K562 (cell line): ENCODE data around the gene B3GALT6. TPM values are rescaled to one million over a fixed set of nuclear protein-coding genes. Genes with fewer than 3 reads are reported as not detected.

Experiments used
- CHD4 ChIP-seq: fragments of 200-600 bp; sonication (generic); IDR thresholded peaks from 3 replicates; pipeline ENCODE4 v1.6.1; 2012; ENCODE audit warnings: low read depth, mild to moderate bottlenecking, mixed read lengths, low read length, inconsistent platforms; ENCODE audit not compliant: insufficient read depth, insufficient replicate concordance, poor library complexity, severe bottlenecking
- CSDE1 ChIP-seq, 2 experiments: fragments of 450-650 bp; IDR thresholded peaks; 2 replicates each; pipeline ENCODE4 v1.6.1; 2016; ENCODE audit warnings: mild to moderate bottlenecking in 1 of 2
- HMGXB4 ChIP-seq: sonication (generic); formaldehyde crosslinking; IDR thresholded peaks from 2 replicates; pipeline ENCODE4 v1.8.1; 2023; ENCODE audit warnings: mild to moderate bottlenecking, missing genetic modification reagents
- ZBTB17 ChIP-seq: fragments of 450-650 bp; formaldehyde crosslinking; IDR thresholded peaks from 2 replicates; pipeline ENCODE4 v1.4.0; 2020; ENCODE audit warnings: mild to moderate bottlenecking
- ZC3H11A ChIP-seq: IDR thresholded peaks from 2 replicates; pipeline ENCODE4 v1.6.1; 2012; ENCODE audit warnings: low read depth, low read length, improper control_type of control experiment
- ZKSCAN3 ChIP-seq: fragments of 250-450 bp; sonication (Bioruptor Pico); IDR thresholded peaks from 2 replicates; pipeline ENCODE4 v1.4.0; 2020
- ZNF134 ChIP-seq: fragments of 250-450 bp; sonication (Bioruptor Pico); conservative IDR thresholded peaks from 2 replicates; pipeline ENCODE4 v1.4.0; 2020
- ZNF561 ChIP-seq: fragments of 450-650 bp; formaldehyde crosslinking; conservative IDR thresholded peaks from 2 replicates; pipeline ENCODE4 v1.4.0; 2020; ENCODE audit warnings: mild to moderate bottlenecking, moderate library complexity
- polyA plus RNA-seq, 8 experiments: library from polyadenylated mRNA; depleted of rRNA in 4 of 8; stranded (reverse) in 5 of 8; unstranded in 3 of 8; fragments of >200 nt; fragmentation: Nextera tagmentation in 2 of 8; fragmentation: Illumina TruSeq in 1 of 8; extraction: Ambion mirVana in 2 of 8; extraction: Trizol in 1 of 8; gene quantifications; 2 replicates each; pipeline versions ENCODE4 v1.2.1 to v1.2.3, GENCODE V29; 2011 to 2014; ENCODE audit warnings: inconsistent platforms in 1 of 8, missing spikeins in 1 of 8
- total RNA-seq, 7 experiments: library from RNA; depleted of rRNA in 6 of 7; stranded (reverse); fragments of >200 nt in 6 of 7; fragmentation: Illumina TruSeq in 2 of 7; extraction: Trizol in 2 of 7; gene quantifications; 2 replicates each; pipeline versions ENCODE4 v1.2.1 to v1.2.3, GENCODE V29; 2011 to 2021; ENCODE audit warnings: low replicate concordance in 1 of 7
- TF ChIP-seq, protein P1 (sequence below): fragments of 250-450 bp; sonication (Bioruptor Pico); IDR thresholded peaks from 2 replicates; pipeline ENCODE4 v1.5.0; 2021; ENCODE audit warnings: mild to moderate bottlenecking, moderate library complexity
- TF ChIP-seq, protein P2 (sequence below): fragments of 200-600 bp; sonication (generic); IDR thresholded peaks from one replicate; pipeline ENCODE4 v1.6.1; 2012; ENCODE audit warnings: mild to moderate bottlenecking, low read depth, low read length, inconsistent platforms

The B3GALT6 gene
- total and polyA plus RNA-seq, 9 of the 15 experiments (the other 6 are each of a cell fraction or from before 2014, with no cell fraction given) = 0.68 to 29.8 (median 9.9) TPM

DNA sequence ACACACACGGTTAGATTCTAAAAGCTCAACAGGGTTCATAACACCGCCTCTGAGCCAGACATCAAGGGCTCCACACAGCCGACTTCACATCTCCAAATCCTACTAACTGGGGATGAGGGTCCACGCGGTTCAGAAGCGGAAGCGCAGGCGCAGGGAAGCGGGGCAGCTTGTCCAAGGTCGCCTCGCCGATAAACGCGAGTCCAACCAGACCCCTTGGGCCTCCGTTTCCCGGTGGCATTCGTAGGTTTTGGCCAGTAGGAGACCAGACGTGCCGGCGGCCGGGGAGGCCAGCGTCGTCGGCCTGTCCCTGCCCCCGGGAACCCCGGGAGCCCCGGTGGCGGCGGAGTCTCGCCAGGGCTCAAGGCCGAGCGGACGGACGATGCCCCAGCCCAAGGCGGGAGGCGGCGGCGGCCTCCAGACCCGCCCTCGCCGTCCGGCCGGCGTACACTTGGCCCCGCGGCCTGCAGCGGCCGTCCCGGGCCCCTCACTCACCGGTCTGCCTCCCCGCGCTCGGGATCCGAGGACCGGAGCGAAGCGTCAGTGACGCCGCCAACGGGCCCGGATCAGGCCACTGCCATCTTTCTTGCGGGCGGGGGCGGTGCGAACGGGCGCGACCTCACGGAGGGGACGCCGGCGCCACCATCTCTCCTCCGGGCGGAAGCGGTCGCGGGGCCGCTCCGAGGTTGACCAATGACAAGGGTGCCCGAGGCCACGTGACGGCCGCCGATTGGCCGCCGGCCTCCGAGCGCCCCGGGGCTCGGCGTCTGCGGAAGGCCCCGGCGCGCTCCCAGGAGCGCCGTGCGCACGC is 433 bp upstream of the B3GALT6 start, which contains the start of gene SDF4 (continued):
- TF ChIP-seq, protein P1, sequence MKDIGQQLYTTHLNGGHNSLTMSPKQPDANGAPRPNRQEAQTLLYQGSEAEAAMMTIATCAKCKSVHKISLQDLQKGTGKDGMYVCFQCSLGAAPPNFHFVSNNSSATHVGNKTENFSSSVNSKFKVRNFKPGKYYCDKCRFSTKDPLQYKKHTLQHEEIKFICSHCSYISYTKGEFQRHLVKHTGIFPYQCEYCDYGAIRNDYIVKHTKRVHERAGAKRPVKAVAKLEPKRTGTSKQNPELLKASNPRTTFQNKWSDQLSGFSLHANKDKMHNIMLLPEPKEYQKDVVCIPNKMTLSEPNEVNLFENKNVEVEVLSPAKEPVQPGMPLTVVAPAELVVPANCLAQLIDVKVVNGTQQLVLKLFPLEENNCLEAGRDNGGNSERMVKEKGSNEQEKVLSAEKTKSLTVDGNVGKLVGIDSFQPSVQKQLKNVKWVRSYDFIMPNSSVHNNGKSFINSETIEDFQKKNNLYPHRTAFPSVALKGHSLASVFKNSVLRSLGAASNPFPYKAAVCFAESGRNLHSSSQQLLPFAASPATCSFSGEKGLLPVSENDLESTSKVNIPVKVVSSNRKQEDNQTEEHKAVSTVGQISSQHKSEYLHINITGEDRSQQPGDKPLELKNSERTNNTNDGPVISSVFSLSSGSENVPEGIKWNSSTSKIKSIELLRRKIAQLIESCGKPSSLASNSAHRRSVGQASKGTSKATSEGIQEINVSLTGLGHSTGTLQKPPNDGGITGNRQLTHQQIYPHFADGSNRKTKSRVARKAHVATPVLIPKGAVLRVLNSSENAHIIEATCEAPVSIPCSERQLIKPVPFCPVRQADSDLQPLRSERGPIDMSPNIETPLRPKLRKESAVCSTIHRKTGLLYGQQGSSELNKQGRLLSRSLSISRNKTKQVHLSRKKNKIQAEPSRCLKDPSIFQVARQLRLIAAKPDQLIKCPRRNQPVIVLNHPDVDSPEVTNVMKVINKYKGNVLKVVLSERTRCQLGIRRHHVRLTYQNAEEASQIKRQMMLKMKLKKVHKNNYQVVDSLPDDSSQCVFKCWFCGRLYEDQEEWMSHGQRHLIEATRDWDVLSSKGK (CRISPR knock-in tag) = no peak
- TF ChIP-seq ZNF134 (no peak), CSDE1 (IDR thresholded peaks at IDR 0.05) (peak in 1 of 2 experiments; percentile 75; a peak in 2 of 4 replicates), CHD4 (no peak), HMGXB4 (CRISPR knock-in tag) (peak; percentile 85; the same call in 1 of the 2 replicates), ZNF561 (CRISPR knock-in tag) (no peak), ZC3H11A (no peak), ZKSCAN3 (CRISPR knock-in tag) (no peak), ZBTB17 (CRISPR knock-in tag) (peak; percentile 82)
- TF ChIP-seq, protein P2, sequence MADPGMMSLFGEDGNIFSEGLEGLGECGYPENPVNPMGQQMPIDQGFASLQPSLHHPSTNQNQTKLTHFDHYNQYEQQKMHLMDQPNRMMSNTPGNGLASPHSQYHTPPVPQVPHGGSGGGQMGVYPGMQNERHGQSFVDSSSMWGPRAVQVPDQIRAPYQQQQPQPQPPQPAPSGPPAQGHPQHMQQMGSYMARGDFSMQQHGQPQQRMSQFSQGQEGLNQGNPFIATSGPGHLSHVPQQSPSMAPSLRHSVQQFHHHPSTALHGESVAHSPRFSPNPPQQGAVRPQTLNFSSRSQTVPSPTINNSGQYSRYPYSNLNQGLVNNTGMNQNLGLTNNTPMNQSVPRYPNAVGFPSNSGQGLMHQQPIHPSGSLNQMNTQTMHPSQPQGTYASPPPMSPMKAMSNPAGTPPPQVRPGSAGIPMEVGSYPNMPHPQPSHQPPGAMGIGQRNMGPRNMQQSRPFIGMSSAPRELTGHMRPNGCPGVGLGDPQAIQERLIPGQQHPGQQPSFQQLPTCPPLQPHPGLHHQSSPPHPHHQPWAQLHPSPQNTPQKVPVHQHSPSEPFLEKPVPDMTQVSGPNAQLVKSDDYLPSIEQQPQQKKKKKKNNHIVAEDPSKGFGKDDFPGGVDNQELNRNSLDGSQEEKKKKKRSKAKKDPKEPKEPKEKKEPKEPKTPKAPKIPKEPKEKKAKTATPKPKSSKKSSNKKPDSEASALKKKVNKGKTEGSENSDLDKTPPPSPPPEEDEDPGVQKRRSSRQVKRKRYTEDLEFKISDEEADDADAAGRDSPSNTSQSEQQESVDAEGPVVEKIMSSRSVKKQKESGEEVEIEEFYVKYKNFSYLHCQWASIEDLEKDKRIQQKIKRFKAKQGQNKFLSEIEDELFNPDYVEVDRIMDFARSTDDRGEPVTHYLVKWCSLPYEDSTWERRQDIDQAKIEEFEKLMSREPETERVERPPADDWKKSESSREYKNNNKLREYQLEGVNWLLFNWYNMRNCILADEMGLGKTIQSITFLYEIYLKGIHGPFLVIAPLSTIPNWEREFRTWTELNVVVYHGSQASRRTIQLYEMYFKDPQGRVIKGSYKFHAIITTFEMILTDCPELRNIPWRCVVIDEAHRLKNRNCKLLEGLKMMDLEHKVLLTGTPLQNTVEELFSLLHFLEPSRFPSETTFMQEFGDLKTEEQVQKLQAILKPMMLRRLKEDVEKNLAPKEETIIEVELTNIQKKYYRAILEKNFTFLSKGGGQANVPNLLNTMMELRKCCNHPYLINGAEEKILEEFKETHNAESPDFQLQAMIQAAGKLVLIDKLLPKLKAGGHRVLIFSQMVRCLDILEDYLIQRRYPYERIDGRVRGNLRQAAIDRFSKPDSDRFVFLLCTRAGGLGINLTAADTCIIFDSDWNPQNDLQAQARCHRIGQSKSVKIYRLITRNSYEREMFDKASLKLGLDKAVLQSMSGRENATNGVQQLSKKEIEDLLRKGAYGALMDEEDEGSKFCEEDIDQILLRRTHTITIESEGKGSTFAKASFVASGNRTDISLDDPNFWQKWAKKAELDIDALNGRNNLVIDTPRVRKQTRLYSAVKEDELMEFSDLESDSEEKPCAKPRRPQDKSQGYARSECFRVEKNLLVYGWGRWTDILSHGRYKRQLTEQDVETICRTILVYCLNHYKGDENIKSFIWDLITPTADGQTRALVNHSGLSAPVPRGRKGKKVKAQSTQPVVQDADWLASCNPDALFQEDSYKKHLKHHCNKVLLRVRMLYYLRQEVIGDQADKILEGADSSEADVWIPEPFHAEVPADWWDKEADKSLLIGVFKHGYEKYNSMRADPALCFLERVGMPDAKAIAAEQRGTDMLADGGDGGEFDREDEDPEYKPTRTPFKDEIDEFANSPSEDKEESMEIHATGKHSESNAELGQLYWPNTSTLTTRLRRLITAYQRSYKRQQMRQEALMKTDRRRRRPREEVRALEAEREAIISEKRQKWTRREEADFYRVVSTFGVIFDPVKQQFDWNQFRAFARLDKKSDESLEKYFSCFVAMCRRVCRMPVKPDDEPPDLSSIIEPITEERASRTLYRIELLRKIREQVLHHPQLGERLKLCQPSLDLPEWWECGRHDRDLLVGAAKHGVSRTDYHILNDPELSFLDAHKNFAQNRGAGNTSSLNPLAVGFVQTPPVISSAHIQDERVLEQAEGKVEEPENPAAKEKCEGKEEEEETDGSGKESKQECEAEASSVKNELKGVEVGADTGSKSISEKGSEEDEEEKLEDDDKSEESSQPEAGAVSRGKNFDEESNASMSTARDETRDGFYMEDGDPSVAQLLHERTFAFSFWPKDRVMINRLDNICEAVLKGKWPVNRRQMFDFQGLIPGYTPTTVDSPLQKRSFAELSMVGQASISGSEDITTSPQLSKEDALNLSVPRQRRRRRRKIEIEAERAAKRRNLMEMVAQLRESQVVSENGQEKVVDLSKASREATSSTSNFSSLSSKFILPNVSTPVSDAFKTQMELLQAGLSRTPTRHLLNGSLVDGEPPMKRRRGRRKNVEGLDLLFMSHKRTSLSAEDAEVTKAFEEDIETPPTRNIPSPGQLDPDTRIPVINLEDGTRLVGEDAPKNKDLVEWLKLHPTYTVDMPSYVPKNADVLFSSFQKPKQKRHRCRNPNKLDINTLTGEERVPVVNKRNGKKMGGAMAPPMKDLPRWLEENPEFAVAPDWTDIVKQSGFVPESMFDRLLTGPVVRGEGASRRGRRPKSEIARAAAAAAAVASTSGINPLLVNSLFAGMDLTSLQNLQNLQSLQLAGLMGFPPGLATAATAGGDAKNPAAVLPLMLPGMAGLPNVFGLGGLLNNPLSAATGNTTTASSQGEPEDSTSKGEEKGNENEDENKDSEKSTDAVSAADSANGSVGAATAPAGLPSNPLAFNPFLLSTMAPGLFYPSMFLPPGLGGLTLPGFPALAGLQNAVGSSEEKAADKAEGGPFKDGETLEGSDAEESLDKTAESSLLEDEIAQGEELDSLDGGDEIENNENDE = no peak
